GM12878 (cell line): ENCODE data around the gene TFDP1. TPM values are rescaled to one million over a fixed set of nuclear protein-coding genes. Genes with fewer than 3 reads are reported as not detected.

ENCODE experiments used
- ATAC-seq: fragments of 200-7000 bp; cut with Tn5 transposase; 3 replicates; pipeline ENCODE4 v1.9.1; 2020; ENCODE audit warnings: mild to moderate bottlenecking, moderate library complexity
- BruUV-seq: library from RNA; stranded (reverse); fragments of 400-500 nt; replicated peaks from 2 replicates; lab custom pipeline; 2021; lab: Mats Ljungman, UMichigan
- CTCF ChIA-PET: fragments of 300-600 bp; sonication (Branson Sonifier 250); formaldehyde crosslinking; extraction: SDS; loops from one replicate; lab custom pipeline; 2021; ENCODE audit warnings: inconsistent platforms; lab: Yijun Ruan, JAX
- POLR2A ChIA-PET: fragments of 350-600 bp; formaldehyde crosslinking; extraction: SDS; loops from one replicate; lab custom pipeline; 2021; ENCODE audit warnings: inconsistent platforms; lab: Charles Lee
- RAD21 ChIA-PET: fragments of 300-600 bp; sonication (Branson Sonifier 250); formaldehyde crosslinking; loops from one replicate; lab custom pipeline; 2023; ENCODE audit warnings: antibody characterized with exemption; ENCODE audit not compliant: unreplicated experiment; lab: Charles Lee
- SMC1A ChIA-PET: fragments of 300-600 bp; sonication (Branson Sonifier 250); formaldehyde crosslinking; loops from one replicate; lab custom pipeline; 2023; ENCODE audit not compliant: unreplicated experiment, uncharacterized antibody; lab: Charles Lee
- DNase-seq: peaks from one replicate; pipeline ENCODE4 v3.0.0-alpha.2; 2011; ENCODE audit warnings: low read depth, low spot score
- FAIRE-seq: peaks from 3 replicates; lab custom pipeline; 2011; peaks lifted over from hg19 to GRCh38; lab: Jason Lieb, UNC
- H2AFZ ChIP-seq: 2 replicates; pipeline ENCODE4 v1.6.0; 2011; ENCODE audit warnings: low read depth, low read length, control low read depth; ENCODE audit not compliant: control insufficient read depth
- H3K27ac ChIP-seq: 2 replicates; pipeline ENCODE4 v1.5.1; 2011; ENCODE audit warnings: control low read depth; ENCODE audit not compliant: control insufficient read depth, insufficient read depth
- H3K27me3 ChIP-seq, 2 experiments: replicated peaks in 1 of 2; 2 replicates each; pipeline versions ENCODE4 v1.6.0 to v1.6.1; 2011; ENCODE audit warnings: low read length in 1 of 2; ENCODE audit not compliant: control insufficient read depth in 2 of 2, insufficient read depth in 2 of 2
- H3K36me3 ChIP-seq, 2 experiments: 2 replicates each; pipeline ENCODE4 v1.5.1; 2011; ENCODE audit warnings: low read length in 1 of 2; ENCODE audit not compliant: control insufficient read depth in 2 of 2, insufficient read depth in 2 of 2
- H3K4me1 ChIP-seq: 2 replicates; pipeline ENCODE4 v1.6.1; 2011; ENCODE audit warnings: mild to moderate bottlenecking, low read length, moderate library complexity, mixed read lengths; ENCODE audit not compliant: control insufficient read depth, insufficient read depth
- H3K4me2 ChIP-seq: 2 replicates; pipeline ENCODE4 v1.6.0; 2011; ENCODE audit warnings: control low read depth; ENCODE audit not compliant: control insufficient read depth, insufficient read depth
- H3K4me3 ChIP-seq: fragments of 200-600 bp; sonication (generic); 2 replicates; pipeline ENCODE4 v1.5.1; 2016
- H3K79me2 ChIP-seq: 2 replicates; pipeline ENCODE4 v1.6.0; 2011; ENCODE audit warnings: low read length; ENCODE audit not compliant: control insufficient read depth, insufficient read depth
- H3K9ac ChIP-seq: 2 replicates; pipeline ENCODE4 v1.8.0; 2011; ENCODE audit warnings: low read length, control low read depth, mixed read lengths; ENCODE audit not compliant: control insufficient read depth, insufficient read depth
- H3K9me3 ChIP-seq: replicated peaks from 3 replicates; pipeline ENCODE4 v1.5.1; 2011; ENCODE audit warnings: mild to moderate bottlenecking, low read length; ENCODE audit not compliant: control insufficient read depth, insufficient read depth
- H4K20me1 ChIP-seq: 2 replicates; pipeline ENCODE4 v1.6.0; 2011; ENCODE audit not compliant: control insufficient read depth, insufficient read depth
- ASH2L ChIP-seq: fragments of 300-600, 200-600 bp; sonication (generic); IDR thresholded peaks from 2 replicates; pipeline ENCODE4 v1.6.1; 2017; ENCODE audit warnings: low read depth, mild to moderate bottlenecking, borderline replicate concordance
- EZH2 ChIP-seq: IDR thresholded peaks from 2 replicates; pipeline ENCODE4 v1.6.1; 2012; ENCODE audit warnings: low read depth, mild to moderate bottlenecking, control low read depth, inconsistent platforms, low read length, borderline replicate concordance; ENCODE audit not compliant: control insufficient read depth
- HCFC1 ChIP-seq: fragments of 150-350 bp; IDR thresholded peaks from 2 replicates; pipeline ENCODE4 v1.6.1; 2014; ENCODE audit warnings: low read length
- IRF5 ChIP-seq: fragments of 450-650 bp; IDR thresholded peaks from 2 replicates; pipeline ENCODE4 v1.6.1; 2017; ENCODE audit warnings: borderline replicate concordance
- KAT2A ChIP-seq: conservative IDR thresholded peaks from 2 replicates; pipeline ENCODE4 v1.6.1; 2011; ENCODE audit warnings: low read depth, low read length; ENCODE audit not compliant: control insufficient read depth
- LARP7 ChIP-seq: fragments of 450-650 bp; IDR thresholded peaks from 2 replicates; pipeline ENCODE4 v1.6.1; 2017; ENCODE audit warnings: mild to moderate bottlenecking
- RBBP5 ChIP-seq: fragments of 200-600 bp; sonication (generic); conservative IDR thresholded peaks from 2 replicates; pipeline ENCODE4 v1.6.1; 2016
- SMAD5 ChIP-seq: IDR thresholded peaks from 2 replicates; pipeline ENCODE4 v1.6.1; 2016; ENCODE audit warnings: antibody characterized with exemption, low read depth
- SPI1 ChIP-seq: IDR thresholded peaks from 2 replicates; pipeline ENCODE4 v1.6.1; 2011; ENCODE audit warnings: low read depth, mild to moderate bottlenecking, low read length, moderate library complexity, borderline replicate concordance; ENCODE audit not compliant: insufficient read depth
- ZNF217 ChIP-seq: fragments of 450-650 bp; IDR thresholded peaks from 2 replicates; pipeline ENCODE4 v1.6.1; 2017; ENCODE audit warnings: antibody characterized with exemption, mild to moderate bottlenecking
- ZNF24 ChIP-seq: fragments of 450-650 bp; IDR thresholded peaks from 2 replicates; pipeline ENCODE4 v1.6.1; 2017; ENCODE audit warnings: antibody characterized with exemption, mild to moderate bottlenecking
- ZNF687 ChIP-seq: fragments of 450-650 bp; IDR thresholded peaks from 2 replicates; pipeline ENCODE4 v1.6.1; 2017; ENCODE audit warnings: mild to moderate bottlenecking, moderate library complexity
- ZSCAN29 ChIP-seq: fragments of 450-650 bp; IDR thresholded peaks from 2 replicates; pipeline ENCODE4 v1.6.1; 2017; ENCODE audit warnings: mild to moderate bottlenecking, moderate library complexity
- WGBS: methylation state at CpG from one replicate; pipeline ENCODE4 v1.1.6; 2016; ENCODE audit warnings: low lambda C conversion rate; ENCODE audit not compliant: insufficient replicate concordance, insufficient coverage; ENCODE audit errors: missing lambda C conversion rate; 5-methylcytosine and 5-hydroxymethylcytosine counted together
- in situ Hi-C: fragments of 300-500 bp; cut with MboI; formaldehyde crosslinking; loops from 9 replicates; pipeline ENCODE4 v1.14.3; 2018; ENCODE audit warnings: mixed read lengths
- intact Hi-C: fragments of 100-400 bp; cut with micrococcal nuclease; formaldehyde crosslinking; loops from one replicate; pipeline ENCODE4 v1.14.2; 2022; ENCODE audit not compliant: unreplicated experiment
- polyA plus RNA-seq, 11 experiments: library from polyadenylated mRNA; depleted of rRNA in 4 of 11; unstranded in 6 of 11; stranded (reverse) in 5 of 11; fragments of >200 nt; fragmentation: Nextera tagmentation in 4 of 11; fragmentation: Illumina TruSeq in 1 of 11; extraction: Ambion mirVana in 4 of 11; extraction: Trizol in 1 of 11; gene quantifications; 1 replicate in 1 of 11; 2 replicates in 10 of 11; pipeline versions ENCODE4 v1.2.1 to v1.2.3, GENCODE V29; 2011 to 2016; ENCODE audit warnings: inconsistent platforms in 2 of 11, missing spikeins in 2 of 11, low read depth in 1 of 11
- total RNA-seq, 4 experiments: library from RNA; depleted of rRNA in 3 of 4; stranded (reverse); fragments of >200 nt in 3 of 4; fragmentation: Illumina TruSeq in 1 of 4; extraction: Trizol in 1 of 4; gene quantifications; 2 replicates each; pipeline versions ENCODE4 v1.2.1 to v1.2.3, GENCODE V29; 2013 to 2021
- TF ChIP-seq, protein P1 (sequence below): IDR thresholded peaks from 2 replicates; pipeline ENCODE4 v1.6.1; 2012; ENCODE audit warnings: low read depth, low read length, improper control_type of control experiment
- TF ChIP-seq, protein P2 (sequence below): fragments of 150-350 bp; IDR thresholded peaks from 2 replicates; pipeline ENCODE4 v1.6.1; 2014; ENCODE audit warnings: mild to moderate bottlenecking, low read depth, low read length

Gene TFDP1
- total and polyA plus RNA-seq, 10 of the 15 experiments (the other 5 are each of a cell fraction or from before 2014, with no cell fraction given): 37.7 to 254 (median 119) TPM

DNA sequence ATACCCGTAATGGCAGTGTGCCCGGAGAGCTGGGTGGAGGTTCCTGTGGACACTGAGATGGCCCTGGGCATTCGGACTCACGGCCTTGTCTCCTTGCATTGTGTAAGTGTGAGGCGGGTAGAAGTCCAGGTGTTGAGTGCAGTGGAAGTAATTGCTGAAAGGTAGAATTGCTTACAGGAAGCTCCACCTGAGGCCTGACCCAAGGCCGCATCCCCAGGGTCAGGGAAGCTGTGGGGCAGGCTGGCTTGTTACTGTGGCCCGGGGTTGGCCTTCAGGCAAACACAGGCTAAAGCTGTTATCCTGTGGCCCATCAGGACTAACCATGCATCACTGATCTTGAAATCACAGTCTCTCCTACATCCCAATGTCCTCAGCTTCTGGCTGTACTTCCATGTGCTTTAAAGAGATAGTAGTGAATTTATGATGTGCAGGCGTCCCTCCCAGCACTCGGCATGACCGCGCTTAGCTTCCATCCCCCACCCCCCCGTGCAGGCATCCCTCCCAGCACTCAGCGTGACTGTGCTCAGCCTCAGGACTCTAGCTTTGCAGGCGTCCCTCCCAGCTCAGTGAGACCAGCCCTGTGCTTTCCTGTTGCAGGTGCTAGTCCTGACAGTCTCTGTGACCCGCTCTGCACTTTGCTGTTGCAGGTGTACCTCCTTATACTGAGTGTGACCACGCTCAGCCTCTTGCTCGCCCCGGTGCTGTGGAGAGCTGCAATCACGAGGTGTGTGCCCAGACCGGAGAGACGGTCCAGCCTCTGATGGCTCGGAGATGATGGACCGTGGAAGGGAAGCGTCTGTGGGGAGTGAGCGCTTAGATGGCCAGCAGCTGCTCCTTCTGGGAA is 35.6 kb upstream of the TFDP1 start:
- no peak overlapping the region for H3K4me3 ChIP-seq
- no peaks in the 10 kb centered on the region for H3K79me2 ChIP-seq
- H3K4me1 ChIP-seq: no peaks in the 10 kb centered on the region
- CTCF ChIA-PET: no interaction called here
- no peak for FAIRE-seq
- H3K27ac ChIP-seq: no peak overlapping the region
- no peak overlapping the region for H2AFZ ChIP-seq
- H3K36me3 ChIP-seq: peaks cover 2 to 9% of the 10 kb centered on the region in 2 experiments; a peak in 2 of 4 replicates
- in situ Hi-C loops (no loop called here), intact Hi-C loops (no loop called here)
- H3K9ac ChIP-seq: no peak overlapping the region
- no TSS peak for BruUV-seq
- SMC1A ChIA-PET: interaction anchor here (1.1 kb wide), 1 partner anchor 14 kb away, joined by 3 read pairs; no protein-coding TSS in a partner anchor
- no peaks in the 10 kb centered on the region for H4K20me1 ChIP-seq
- POLR2A ChIA-PET: interaction anchor here (0.5 kb wide), 1 partner anchor 189 kb away, joined by 6 read pairs; no protein-coding TSS in a partner anchor
- no peak for ATAC-seq
- no peak overlapping the region for H3K4me2 ChIP-seq
- WGBS: 96% methylated on average over 25 of the region's 25 CpGs
- no peaks in the 10 kb centered on the region for H3K27me3 ChIP-seq
- RAD21 ChIA-PET: no interaction called here
- DNase-seq: no peak
- no peaks in the 10 kb centered on the region for H3K9me3 ChIP-seq
- TF ChIP-seq, protein P1, sequence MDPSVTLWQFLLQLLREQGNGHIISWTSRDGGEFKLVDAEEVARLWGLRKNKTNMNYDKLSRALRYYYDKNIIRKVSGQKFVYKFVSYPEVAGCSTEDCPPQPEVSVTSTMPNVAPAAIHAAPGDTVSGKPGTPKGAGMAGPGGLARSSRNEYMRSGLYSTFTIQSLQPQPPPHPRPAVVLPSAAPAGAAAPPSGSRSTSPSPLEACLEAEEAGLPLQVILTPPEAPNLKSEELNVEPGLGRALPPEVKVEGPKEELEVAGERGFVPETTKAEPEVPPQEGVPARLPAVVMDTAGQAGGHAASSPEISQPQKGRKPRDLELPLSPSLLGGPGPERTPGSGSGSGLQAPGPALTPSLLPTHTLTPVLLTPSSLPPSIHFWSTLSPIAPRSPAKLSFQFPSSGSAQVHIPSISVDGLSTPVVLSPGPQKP: no peak
- no peak for TF ChIP-seq ZNF24
- TF ChIP-seq EZH2: no peak
- TF ChIP-seq LARP7: no peak
- no peak for TF ChIP-seq SMAD5
- TF ChIP-seq SPI1: no peak
- TF ChIP-seq HCFC1: no peak
- no peak for TF ChIP-seq ZSCAN29
- TF ChIP-seq, protein P2, sequence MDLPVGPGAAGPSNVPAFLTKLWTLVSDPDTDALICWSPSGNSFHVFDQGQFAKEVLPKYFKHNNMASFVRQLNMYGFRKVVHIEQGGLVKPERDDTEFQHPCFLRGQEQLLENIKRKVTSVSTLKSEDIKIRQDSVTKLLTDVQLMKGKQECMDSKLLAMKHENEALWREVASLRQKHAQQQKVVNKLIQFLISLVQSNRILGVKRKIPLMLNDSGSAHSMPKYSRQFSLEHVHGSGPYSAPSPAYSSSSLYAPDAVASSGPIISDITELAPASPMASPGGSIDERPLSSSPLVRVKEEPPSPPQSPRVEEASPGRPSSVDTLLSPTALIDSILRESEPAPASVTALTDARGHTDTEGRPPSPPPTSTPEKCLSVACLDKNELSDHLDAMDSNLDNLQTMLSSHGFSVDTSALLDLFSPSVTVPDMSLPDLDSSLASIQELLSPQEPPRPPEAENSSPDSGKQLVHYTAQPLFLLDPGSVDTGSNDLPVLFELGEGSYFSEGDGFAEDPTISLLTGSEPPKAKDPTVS: no peak
- TF ChIP-seq KAT2A: no peak
- TF ChIP-seq ASH2L: no peak
- TF ChIP-seq RBBP5: no peak
- TF ChIP-seq ZNF687: no peak
- TF ChIP-seq IRF5: no peak
- TF ChIP-seq ZNF217: no peak
